Tibial nerve (tissue), 4 donors: Measurements from ENCODE around the gene SPATS2L. TPM values are rescaled to one million over a fixed set of nuclear protein-coding genes. Genes with fewer than 3 reads are reported as not detected.

Source experiments
- DNase-seq, 2 donors: peaks; one replicate each; pipeline ENCODE4 v3.0.0-alpha.2; 2019; ENCODE audit warnings: low spot score in 2 of 2
- H3K27ac ChIP-seq, 4 donors: fragments of 200-600 bp; sonication (generic) in 3 of 4; one replicate each; pipeline ENCODE4 v1.5.1; 2017 to 2019; ENCODE audit warnings: mild to moderate bottlenecking in 1 of 4
- H3K27me3 ChIP-seq, 2 donors: fragments of 200-600 bp; sonication (generic) in 1 of 2; one replicate each; pipeline versions ENCODE4 v1.5.1 to v1.6.0; 2017 to 2019
- H3K36me3 ChIP-seq, 3 donors: fragments of 200-600 bp; sonication (generic); one replicate each; pipeline ENCODE4 v1.5.1; 2018 to 2019
- H3K4me1 ChIP-seq, 4 donors: fragments of 200-600 bp; sonication (generic) in 3 of 4; one replicate each; pipeline ENCODE4 v1.5.1; 2017 to 2019
- H3K4me3 ChIP-seq, 4 donors: fragments of 200-600 bp; sonication (generic) in 3 of 4; one replicate each; pipeline ENCODE4 v1.5.1; 2017 to 2019; ENCODE audit warnings: mild to moderate bottlenecking in 1 of 4, moderate library complexity in 1 of 4
- H3K9me3 ChIP-seq, 4 donors: fragments of 200-600 bp; sonication (generic) in 3 of 4; one replicate each; pipeline ENCODE4 v1.5.1; 2017 to 2019
- EP300 ChIP-seq, 2 donors: sonication (generic); formaldehyde crosslinking; IDR thresholded peaks; one replicate each; pipeline ENCODE4 v1.6.1; 2017; ENCODE audit warnings: antibody characterized with exemption in 2 of 2, mild to moderate bottlenecking in 1 of 2
- POLR2A ChIP-seq, 2 donors: fragments of 450-650 bp; IDR thresholded peaks; one replicate each; pipeline ENCODE4 v1.6.1; 2017; ENCODE audit warnings: antibody characterized with exemption in 2 of 2, mild to moderate bottlenecking in 2 of 2, moderate library complexity in 2 of 2
- WGBS, 2 donors: methylation state at CpG; one replicate each; pipeline ENCODE4 v1.1.5; 2018; 5-methylcytosine and 5-hydroxymethylcytosine counted together
- total RNA-seq, 4 donors: library from RNA; depleted of rRNA; stranded (reverse); fragments of >200 nt; gene quantifications; one replicate each; pipeline ENCODE4 v1.1.0, GENCODE V29; 2016
- TF ChIP-seq, protein P1 (sequence below), 5 experiments: fragments of 200-600 bp in 3 of 5; fragments of 450-650 bp in 2 of 5; sonication (generic) in 3 of 5; IDR thresholded peaks; one replicate each; pipeline ENCODE4 v1.5.1; 2016 to 2019; ENCODE audit warnings: antibody characterized with exemption in 5 of 5, mild to moderate bottlenecking in 3 of 5, moderate library complexity in 2 of 5

Gene SPATS2L
- total RNA-seq, 4 donors from 2014 or later, result 50.9 to 74.1 (median 57.2) TPM

- no peak overlapping the region for H3K4me3 ChIP-seq
- TF ChIP-seq, protein P1, sequence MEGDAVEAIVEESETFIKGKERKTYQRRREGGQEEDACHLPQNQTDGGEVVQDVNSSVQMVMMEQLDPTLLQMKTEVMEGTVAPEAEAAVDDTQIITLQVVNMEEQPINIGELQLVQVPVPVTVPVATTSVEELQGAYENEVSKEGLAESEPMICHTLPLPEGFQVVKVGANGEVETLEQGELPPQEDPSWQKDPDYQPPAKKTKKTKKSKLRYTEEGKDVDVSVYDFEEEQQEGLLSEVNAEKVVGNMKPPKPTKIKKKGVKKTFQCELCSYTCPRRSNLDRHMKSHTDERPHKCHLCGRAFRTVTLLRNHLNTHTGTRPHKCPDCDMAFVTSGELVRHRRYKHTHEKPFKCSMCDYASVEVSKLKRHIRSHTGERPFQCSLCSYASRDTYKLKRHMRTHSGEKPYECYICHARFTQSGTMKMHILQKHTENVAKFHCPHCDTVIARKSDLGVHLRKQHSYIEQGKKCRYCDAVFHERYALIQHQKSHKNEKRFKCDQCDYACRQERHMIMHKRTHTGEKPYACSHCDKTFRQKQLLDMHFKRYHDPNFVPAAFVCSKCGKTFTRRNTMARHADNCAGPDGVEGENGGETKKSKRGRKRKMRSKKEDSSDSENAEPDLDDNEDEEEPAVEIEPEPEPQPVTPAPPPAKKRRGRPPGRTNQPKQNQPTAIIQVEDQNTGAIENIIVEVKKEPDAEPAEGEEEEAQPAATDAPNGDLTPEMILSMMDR (IDR thresholded peaks at IDR 0.05), result no peak
- TF ChIP-seq POLR2A (IDR thresholded peaks at IDR 0.05) (no peak), EP300 (IDR thresholded peaks at IDR 0.05) (no peak)
- WGBS, 2 donors, result 34 to 35% methylated on average over 3 of the region's 3 CpGs
Measured at GRCh38 chr2:200329798-200330197, 23.3 kb downstream of the SPATS2L start.

GRCh38 chr2:200330351-200331060 is 24.0 kb downstream of the SPATS2L start:
- Histone ChIP-seq H3K27ac (no peak overlapping the region), H3K27me3 (no peaks in the 10 kb centered on the region), H3K36me3 (no peaks in the 10 kb centered on the region), H3K4me1 (peaks cover 0 to 41% (median 12%) of the 10 kb centered on the region in 4 donors), H3K9me3 (no peaks in the 10 kb centered on the region), H3K4me3 (no peak overlapping the region)
- 35 to 49% methylated on average over 5 of the region's 5 CpGs for WGBS, 2 donors
- no peak for TF ChIP-seq POLR2A (IDR thresholded peaks at IDR 0.05)
- TF ChIP-seq EP300 (IDR thresholded peaks at IDR 0.05), result no peak
- TF ChIP-seq, protein P1 (IDR thresholded peaks at IDR 0.05), result no peak
- DNase-seq, result no peak

More at GRCh38 chr2:200329798-200330197, 23.3 kb downstream of the SPATS2L start:
- Histone ChIP-seq H3K36me3 (no peaks in the 10 kb centered on the region), H3K27me3 (no peaks in the 10 kb centered on the region), H3K9me3 (no peaks in the 10 kb centered on the region), H3K4me1 (peaks cover 0 to 36% (median 12%) of the 10 kb centered on the region in 4 donors), H3K27ac (peak overlapping the region in 1 of 4 donors; percentile 36)
- no peak for DNase-seq

- Histone ChIP-seq H3K27me3 (no peaks in the 10 kb centered on the region), H3K9me3 (no peaks in the 10 kb centered on the region), H3K36me3 (no peaks in the 10 kb centered on the region), H3K4me3 (no peak overlapping the region), H3K4me1 (peaks cover 0 to 46% (median 12%) of the 10 kb centered on the region in 4 donors), H3K27ac (peak overlapping the region in 2 of 4 donors; percentile 2 to 11)
- DNase-seq, result no peak
- TF ChIP-seq EP300 (IDR thresholded peaks at IDR 0.05) (no peak), POLR2A (IDR thresholded peaks at IDR 0.05) (no peak)
- TF ChIP-seq, protein P1 (IDR thresholded peaks at IDR 0.05), result no peak
- 77 to 83% methylated on average over 2 of the region's 2 CpGs for WGBS, 2 donors
Measured at GRCh38 chr2:200331061-200331400, 24.5 kb downstream of the SPATS2L start.

DNA sequence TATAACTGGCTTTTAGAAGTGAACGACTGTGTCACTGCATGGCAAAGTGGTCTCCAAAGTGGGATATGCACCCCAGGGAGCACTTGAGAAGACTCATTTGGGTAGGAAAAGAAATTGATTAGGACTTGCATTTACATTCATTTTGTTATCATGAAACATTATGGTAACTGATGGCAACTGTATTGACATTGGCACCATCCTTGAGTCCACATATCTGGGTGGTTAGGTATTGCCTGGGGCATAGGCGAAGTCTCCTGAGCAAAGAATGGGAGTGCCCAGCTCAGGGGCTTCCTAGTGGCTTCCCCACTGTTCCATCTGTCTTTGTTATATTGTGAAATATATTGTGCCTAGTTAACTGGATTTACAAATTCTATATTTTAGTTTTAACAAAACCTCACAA is 29.2 kb downstream of the SPATS2L start:
- no peak for DNase-seq
- 89 to 96% methylated on average over 2 of the region's 2 CpGs for WGBS, 2 donors

More for the DNA sequence above, 29.2 kb downstream of the SPATS2L start:
- no peak overlapping the region for H3K4me3 ChIP-seq
- H3K4me1 ChIP-seq, result peaks cover 0 to 71% (median 6%) of the 10 kb centered on the region in 4 donors
- TF ChIP-seq, protein P1 (IDR thresholded peaks at IDR 0.05), result no peak
- TF ChIP-seq EP300 (IDR thresholded peaks at IDR 0.05) (no peak), POLR2A (IDR thresholded peaks at IDR 0.05) (no peak)
- H3K36me3 ChIP-seq, result no peaks in the 10 kb centered on the region
- H3K27ac ChIP-seq, result no peak overlapping the region
- no peaks in the 10 kb centered on the region for H3K27me3 ChIP-seq
- H3K9me3 ChIP-seq, result no peaks in the 10 kb centered on the region
